GDM1 (cell line): ENCODE measurements around the gene LSS.
A peak's percentile ranks its signal among the peaks of the same experiment; 100 is the strongest.

Experiments
- DNase-seq: peaks from one replicate; lab custom pipeline; 2025; lab: John Stamatoyannopoulos, UW

LSS gene

DNA sequence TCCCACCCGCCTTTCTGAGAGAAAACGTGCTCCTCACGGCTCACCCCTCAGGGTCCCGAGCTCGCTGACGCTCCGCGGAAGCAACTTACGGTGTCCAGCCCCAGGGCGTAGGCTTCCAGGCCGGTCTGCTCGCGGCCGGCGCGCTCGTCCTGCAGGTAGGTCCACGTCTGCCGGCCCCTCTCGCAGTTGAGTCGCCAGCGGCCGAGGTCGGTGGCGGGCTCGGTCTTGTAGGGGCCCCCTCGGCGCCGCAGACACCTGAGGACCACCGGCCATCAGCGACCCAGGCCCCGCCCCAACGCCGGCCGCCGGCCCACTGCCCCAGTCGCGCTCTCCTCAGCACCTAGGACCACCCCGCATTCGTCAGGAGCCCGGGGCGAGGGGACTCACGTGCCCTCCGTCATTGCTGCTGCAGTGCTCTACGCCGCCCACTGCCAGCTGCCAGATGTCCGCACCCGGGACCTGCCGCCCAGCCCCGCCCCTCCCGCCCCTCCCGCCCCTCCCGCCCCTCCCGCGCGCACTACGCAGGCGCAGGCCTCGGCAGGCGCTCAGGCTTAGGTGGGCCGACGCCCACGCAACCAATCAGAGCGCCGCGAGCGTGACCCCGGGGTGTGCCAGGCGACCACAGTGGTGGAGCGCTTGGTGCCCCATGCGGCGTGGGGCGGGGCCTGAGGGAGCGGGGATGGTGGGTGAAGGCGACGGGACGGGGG is at the start of gene LSS:
TSS of gene LSS (minus strand) at position 430 of the 707 bp plus-strand sequence. CDS start at position 401, 29 bp downstream.
- DNase-seq = peak; percentile 97

- DNase-seq = no peak
These were observed 46.3 kb upstream of the LSS start for GRCh38 chr21:46274797-46275390.

DNA sequence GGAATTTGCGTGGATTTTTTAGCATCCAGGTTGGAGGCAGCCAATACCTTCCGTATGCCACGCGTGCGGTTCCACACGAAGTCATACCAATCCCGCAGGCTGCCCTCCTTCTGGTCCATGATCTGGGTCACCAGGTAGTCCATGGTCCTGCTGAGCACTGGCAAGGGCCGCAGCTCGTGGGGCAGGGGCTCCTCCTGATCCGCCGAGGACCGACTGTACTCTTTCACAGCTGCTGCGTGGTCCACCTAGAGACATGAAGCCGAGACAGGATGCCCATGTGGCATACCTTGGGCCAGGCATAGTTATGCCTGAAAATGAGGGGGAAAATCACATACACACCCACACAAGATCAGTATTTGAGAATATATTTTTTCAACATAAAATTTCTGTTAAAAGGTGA is 44.8 kb upstream of the LSS start:
- DNase-seq = no peak

GRCh38 chr21:46269466-46269865 is 40.9 kb upstream of the LSS start:
- DNase-seq = no peak

- no peak for DNase-seq
These were observed 39.8 kb upstream of the LSS start for GRCh38 chr21:46268371-46268770.

GRCh38 chr21:46266946-46267345 is 38.4 kb upstream of the LSS start:
- DNase-seq = no peak

DNA sequence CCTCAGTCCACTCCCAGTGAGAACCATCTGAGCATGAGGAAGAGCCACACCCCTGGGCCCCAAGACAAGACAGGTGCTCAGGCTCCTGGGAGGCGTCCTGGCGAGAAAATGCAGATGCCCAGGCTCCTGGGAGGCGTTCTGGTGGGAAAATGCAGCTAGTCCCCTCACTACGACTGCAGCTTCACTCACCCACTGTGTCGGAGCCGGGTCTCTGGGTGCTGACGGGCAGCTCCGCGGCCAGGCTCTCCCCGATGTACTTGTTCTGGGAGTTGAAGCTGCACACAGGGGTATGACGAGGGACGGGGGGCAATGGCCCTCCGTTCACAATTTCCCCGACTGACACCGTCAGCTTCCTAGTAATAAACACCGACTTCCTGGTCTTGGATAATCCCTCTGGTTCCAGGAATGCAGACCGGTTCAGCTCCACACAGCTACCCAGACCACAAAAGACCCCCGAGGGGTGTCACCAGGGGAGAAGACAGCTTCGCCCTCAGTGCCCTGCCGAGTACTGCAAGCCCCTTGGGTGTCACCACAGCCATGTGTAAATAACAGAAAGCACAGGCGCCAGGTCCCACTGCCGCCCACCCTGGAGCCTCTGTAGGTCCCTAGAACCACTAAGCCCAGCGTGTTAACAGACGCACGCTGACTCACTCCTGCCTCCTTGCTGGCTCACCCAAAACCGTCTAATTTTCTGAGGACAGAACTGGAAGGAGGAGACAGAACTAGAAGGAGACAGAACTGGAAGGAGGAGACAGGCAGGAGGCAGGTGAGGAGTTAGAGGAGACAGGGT is 37.4 kb upstream of the LSS start:
- DNase-seq = no peak

DNA sequence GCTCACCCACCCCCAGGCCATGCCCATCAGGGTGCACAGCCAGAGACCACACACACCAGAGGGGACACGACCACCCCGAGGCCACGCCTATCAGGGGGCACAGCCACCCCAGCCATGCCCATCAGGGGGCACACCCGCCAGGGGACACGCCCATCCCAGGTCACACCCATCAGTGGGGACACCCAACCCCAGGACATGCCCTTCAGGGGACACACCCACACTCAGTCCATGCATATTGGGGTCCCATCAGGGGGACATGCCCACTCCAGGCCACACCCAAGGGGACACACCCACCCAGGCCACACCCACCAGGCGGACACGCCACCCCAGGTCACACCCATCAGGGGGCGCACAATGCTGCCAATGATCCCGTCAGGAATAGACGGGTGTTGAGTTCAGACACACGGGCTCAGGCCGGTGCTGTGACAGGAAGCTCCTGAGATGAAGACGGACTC is 36.1 kb upstream of the LSS start:
- no peak for DNase-seq

GRCh38 chr21:46264046-46264689 is 35.6 kb upstream of the LSS start:
- no peak for DNase-seq

DNA sequence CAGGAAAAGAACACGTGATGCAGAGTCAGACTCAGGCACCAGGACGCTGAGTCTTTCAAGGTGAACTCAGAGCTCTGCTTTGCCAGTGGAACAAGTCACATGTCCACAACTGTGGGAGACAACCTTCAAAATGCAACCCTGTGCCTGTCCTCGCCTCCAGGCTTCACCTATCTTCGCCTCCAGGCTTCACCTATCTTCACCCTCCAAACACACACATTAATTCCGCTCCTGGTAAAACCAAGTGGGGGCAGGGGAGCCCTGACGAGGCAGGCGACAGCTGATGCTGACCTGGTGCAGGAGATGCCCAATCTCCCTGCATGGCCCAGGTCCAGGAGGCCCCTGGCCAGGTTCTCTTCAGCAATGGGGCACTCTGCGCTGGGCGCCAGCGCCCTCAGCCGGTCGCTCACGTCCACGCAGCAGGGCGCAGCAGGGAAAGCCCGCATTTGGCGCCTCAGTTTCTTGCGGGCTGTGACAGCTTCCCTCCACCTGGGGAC is 28.0 kb upstream of the LSS start:
- no peak for DNase-seq

DNA sequence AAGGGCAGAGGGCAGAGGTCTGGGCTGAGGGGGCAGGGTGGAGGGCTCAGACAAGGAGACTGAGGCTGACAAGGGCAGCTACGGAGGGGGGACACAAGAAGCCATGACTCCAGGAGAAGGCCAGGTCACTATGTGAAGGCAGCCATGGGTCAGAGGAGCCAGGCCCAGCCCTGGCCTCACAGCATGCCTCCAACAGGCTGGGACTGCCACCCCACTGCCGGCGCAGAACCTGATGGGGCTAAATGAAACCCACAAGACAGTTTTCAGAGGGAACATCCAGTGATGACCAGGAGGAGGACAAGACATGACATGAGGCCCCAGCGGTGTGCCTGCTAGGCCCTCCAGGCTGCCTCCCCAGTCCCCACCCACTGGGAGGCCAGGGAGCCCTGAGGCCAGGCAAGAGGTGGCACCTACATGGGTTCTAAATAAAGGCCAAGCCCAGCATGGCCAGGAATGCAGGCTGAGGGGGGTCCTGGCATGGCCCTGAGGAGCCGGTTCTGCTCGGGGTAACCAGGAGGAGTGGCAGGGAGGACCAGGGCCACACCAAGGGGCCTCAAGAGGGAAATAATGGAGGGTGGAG is 27.3 kb upstream of the LSS start:
- no peak for DNase-seq

- no peak for DNase-seq
These were observed 26.6 kb upstream of the LSS start for GRCh38 chr21:46255166-46255565.

DNA sequence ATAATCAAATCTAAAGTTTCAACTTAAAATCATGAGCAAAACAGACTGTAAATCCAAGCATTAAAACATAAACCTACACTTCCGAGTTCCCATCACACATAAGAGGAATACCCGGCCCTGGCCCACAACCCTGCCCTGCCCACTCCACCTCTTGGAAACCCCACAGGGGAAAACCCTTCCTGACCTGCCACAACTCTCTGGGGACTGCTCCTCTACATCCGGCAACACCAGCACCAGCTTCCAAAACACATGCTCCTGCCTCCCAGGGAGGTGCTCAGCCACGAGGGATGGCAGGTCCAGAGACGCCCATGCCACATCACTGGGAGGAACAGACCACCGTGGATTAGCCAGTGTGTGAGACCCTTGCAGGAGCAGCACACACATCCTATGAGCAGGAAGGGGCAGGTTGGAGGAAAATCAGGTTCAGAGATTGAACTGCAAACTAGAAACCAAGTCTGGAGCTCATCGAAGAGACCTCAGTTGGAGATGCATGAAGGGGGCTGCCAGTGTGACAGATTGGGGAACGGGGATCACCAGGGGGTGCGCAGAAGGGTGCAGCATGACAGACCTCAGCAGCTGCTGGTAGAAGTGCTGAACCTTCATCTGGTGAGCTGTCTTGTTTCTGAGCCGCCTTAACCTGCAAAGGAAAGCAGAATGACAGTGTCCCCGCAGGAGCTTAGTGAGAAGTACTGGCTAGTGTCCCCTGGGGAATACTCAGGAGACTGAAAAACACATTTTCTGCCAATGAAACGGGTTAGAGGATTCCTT is 25.8 kb upstream of the LSS start:
- DNase-seq = no peak

GRCh38 chr21:46253610-46254124 is 25.1 kb upstream of the LSS start:
- peak; percentile 81 for DNase-seq

- DNase-seq = no peak
These were observed 24.3 kb upstream of the LSS start for GRCh38 chr21:46252840-46253239.

DNA sequence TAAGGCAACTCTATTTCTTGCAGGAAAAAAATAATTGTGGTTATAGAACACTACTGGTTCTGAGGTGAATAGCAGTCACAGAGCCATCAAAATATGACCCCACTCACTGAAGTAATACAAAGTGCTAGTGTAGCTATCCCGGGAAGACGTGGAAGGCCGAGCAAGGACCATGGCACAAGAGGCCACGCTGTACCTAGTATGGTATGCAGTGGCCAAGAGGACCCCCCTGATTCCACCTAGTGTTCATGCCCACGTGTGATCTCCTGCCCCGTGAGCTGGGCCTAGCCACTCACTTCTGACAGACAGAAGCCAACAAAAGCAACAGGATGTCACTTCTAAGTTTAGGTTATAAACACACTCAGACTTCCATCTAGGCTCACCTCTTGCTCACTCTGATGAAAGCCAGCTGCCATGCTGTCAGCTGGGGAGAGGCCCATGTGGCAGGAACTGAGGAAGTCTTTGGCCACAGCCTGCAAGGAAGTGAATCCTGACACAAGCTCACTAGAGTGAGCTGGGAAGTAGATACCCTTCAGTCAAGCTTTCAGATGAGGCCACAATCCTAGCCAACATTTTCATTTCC is 21.7 kb upstream of the LSS start:
- no peak for DNase-seq

GRCh38 chr21:46248827-46249226 is 20.3 kb upstream of the LSS start:
- no peak for DNase-seq

DNA sequence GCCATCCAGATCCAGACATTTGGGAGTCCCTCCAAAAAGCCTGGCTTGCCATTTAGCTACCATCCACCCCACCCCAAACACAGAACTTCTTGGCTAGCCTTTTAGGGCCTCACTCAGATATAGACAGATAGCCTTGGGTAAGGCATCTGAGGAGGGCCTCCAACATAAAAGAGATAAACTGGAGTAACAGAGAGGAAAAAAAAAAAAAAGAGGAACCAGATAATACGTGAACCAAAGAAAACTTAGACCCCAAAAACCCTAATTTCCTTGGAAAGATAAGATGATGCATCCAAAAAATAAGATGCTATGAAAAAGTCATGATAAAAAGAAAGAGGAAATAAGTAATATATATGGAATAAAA is 19.8 kb upstream of the LSS start:
- DNase-seq = no peak

GRCh38 chr21:46247699-46248421 is 19.3 kb upstream of the LSS start:
- DNase-seq = no peak

DNA sequence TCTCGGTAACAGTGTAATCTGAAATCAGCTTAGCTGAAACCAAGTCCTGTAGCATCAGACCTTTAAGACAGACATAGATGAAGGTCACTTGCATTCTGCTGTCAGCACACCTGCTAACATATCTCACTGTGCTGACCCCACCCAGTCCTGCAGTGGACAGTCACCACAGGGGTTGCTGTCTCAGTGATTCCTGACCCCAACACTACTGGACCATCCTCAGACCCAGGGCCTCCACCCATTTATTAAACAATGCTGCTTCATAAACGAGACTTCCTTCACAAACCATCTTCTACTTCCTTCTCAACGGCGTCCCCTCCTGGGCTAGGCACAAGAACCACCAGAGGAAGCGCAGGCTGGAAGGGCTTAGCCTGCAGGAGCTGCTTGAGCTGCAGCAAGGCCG is 17.8 kb upstream of the LSS start:
- no peak for DNase-seq
